HEK293 (cell line): ENCODE results near the gene SPON1.

Source experiments
- CTCF ChIA-PET: fragments of 350-600 bp; formaldehyde crosslinking; extraction: SDS; loops from one replicate; lab custom pipeline; 2021; ENCODE audit warnings: antibody characterized with exemption; lab: Yijun Ruan, JAX
- POLR2A ChIA-PET: fragments of 300-600 bp; formaldehyde crosslinking; extraction: SDS; loops from one replicate; lab custom pipeline; 2020; ENCODE audit warnings: antibody characterized with exemption, inconsistent platforms; lab: Yijun Ruan, JAX
- H3K27ac ChIP-seq: fragments of 200-500 bp; sonication (Bioruptor generic); 2 replicates; pipeline ENCODE4 v1.5.1; 2014; ENCODE audit warnings: low read depth, low read length, control low read depth, inconsistent platforms; ENCODE audit errors: extremely low read depth
- H3K36me3 ChIP-seq, 2 experiments: fragments of 200-500 bp in 1 of 2; sonication (Bioruptor generic) in 1 of 2; 1 replicate in 1 of 2; 2 replicates in 1 of 2; pipeline ENCODE4 v1.5.1; 2014 to 2017; ENCODE audit warnings: inconsistent platforms in 2 of 2, low read length in 2 of 2; ENCODE audit not compliant: control insufficient read depth in 2 of 2, insufficient read depth in 1 of 2
- H3K4me1 ChIP-seq: fragments of 200-500 bp; sonication (Bioruptor generic); 2 replicates; pipeline ENCODE4 v1.5.1; 2014; ENCODE audit warnings: mild to moderate bottlenecking, low read length, inconsistent platforms; ENCODE audit not compliant: control insufficient read depth, insufficient read depth
- H3K4me3 ChIP-seq: 2 replicates; pipeline ENCODE4 v1.5.1; 2011; ENCODE audit warnings: low read depth, mild to moderate bottlenecking, control low read depth, low read length, moderate library complexity
- H3K9me3 ChIP-seq: fragments of 200-500 bp; sonication (Bioruptor generic); 2 replicates; pipeline ENCODE4 v1.5.1; 2014; ENCODE audit warnings: low read depth, low read length, inconsistent platforms; ENCODE audit not compliant: control insufficient read depth, insufficient read depth
- KLF1 ChIP-seq: fragments of 450-650 bp; formaldehyde crosslinking; IDR thresholded peaks from 2 replicates; pipeline ENCODE4 v1.5.1; 2016; ENCODE audit warnings: missing biosample characterization, missing genetic modification characterization
- KLF9 ChIP-seq: fragments of 450-650 bp; formaldehyde crosslinking; IDR thresholded peaks from 2 replicates; pipeline ENCODE4 v1.5.1; 2016; ENCODE audit warnings: missing biosample characterization, missing genetic modification characterization, low read depth
- OVOL3 ChIP-seq: fragments of 450-650 bp; formaldehyde crosslinking; IDR thresholded peaks from 2 replicates; pipeline ENCODE4 v1.5.1; 2016; ENCODE audit warnings: missing biosample characterization, missing genetic modification characterization
- REPIN1 ChIP-seq: fragments of 450-650 bp; formaldehyde crosslinking; IDR thresholded peaks from 2 replicates; pipeline ENCODE4 v1.5.1; 2017; ENCODE audit warnings: missing biosample characterization, missing genetic modification characterization, low read depth
- ZBTB8A ChIP-seq: fragments of 450-650 bp; formaldehyde crosslinking; IDR thresholded peaks from 2 replicates; pipeline ENCODE4 v1.5.1; 2016; ENCODE audit warnings: missing biosample characterization, missing genetic modification characterization
- ZEB2 ChIP-seq: fragments of 450-650 bp; formaldehyde crosslinking; IDR thresholded peaks from 2 replicates; pipeline ENCODE4 v1.5.1; 2016; ENCODE audit warnings: missing biosample characterization, missing genetic modification characterization
- ZNF133 ChIP-seq: fragments of 450-650 bp; formaldehyde crosslinking; IDR thresholded peaks from 2 replicates; pipeline ENCODE4 v1.5.1; 2016; ENCODE audit warnings: missing biosample characterization, missing genetic modification characterization
- ZNF146 ChIP-seq: fragments of 450-650 bp; formaldehyde crosslinking; IDR thresholded peaks from 2 replicates; pipeline ENCODE4 v1.5.1; 2016; ENCODE audit warnings: missing biosample characterization, missing genetic modification characterization
- ZNF221 ChIP-seq: fragments of 450-650 bp; formaldehyde crosslinking; IDR thresholded peaks from 2 replicates; pipeline ENCODE4 v1.5.1; 2017; ENCODE audit warnings: missing biosample characterization, missing genetic modification characterization, borderline replicate concordance
- ZNF391 ChIP-seq: fragments of 450-650 bp; formaldehyde crosslinking; IDR thresholded peaks from 2 replicates; pipeline ENCODE4 v1.5.1; 2016; ENCODE audit warnings: low read depth, missing biosample characterization, missing genetic modification characterization, borderline replicate concordance
- ZNF571 ChIP-seq: fragments of 450-650 bp; formaldehyde crosslinking; IDR thresholded peaks from 2 replicates; pipeline ENCODE4 v1.5.0; 2017; ENCODE audit warnings: missing biosample characterization, missing genetic modification characterization
- ZNF629 ChIP-seq: fragments of 450-650 bp; formaldehyde crosslinking; IDR thresholded peaks from 2 replicates; pipeline ENCODE4 v1.5.1; 2017; ENCODE audit warnings: missing biosample characterization, missing genetic modification characterization
- ZNF747 ChIP-seq: fragments of 450-650 bp; formaldehyde crosslinking; IDR thresholded peaks from 2 replicates; pipeline ENCODE4 v1.5.1; 2016; ENCODE audit warnings: missing biosample characterization, missing genetic modification characterization
- TF ChIP-seq, protein P1 (sequence below): fragments of 450-650 bp; formaldehyde crosslinking; IDR thresholded peaks from 2 replicates; pipeline ENCODE4 v1.5.1; 2016; ENCODE audit warnings: missing biosample characterization, missing genetic modification characterization
- TF ChIP-seq, protein P2 (sequence below): fragments of 450-650 bp; formaldehyde crosslinking; IDR thresholded peaks from 2 replicates; pipeline ENCODE4 v1.5.1; 2016; ENCODE audit warnings: missing biosample characterization, missing genetic modification characterization, borderline replicate concordance
- TF ChIP-seq, protein P3 (sequence below): fragments of 450-650 bp; formaldehyde crosslinking; IDR thresholded peaks from 2 replicates; pipeline ENCODE4 v1.5.1; 2017; ENCODE audit warnings: missing biosample characterization, mild to moderate bottlenecking, missing genetic modification characterization, moderate library complexity
- TF ChIP-seq, protein P4 (sequence below): fragments of 450-650 bp; IDR thresholded peaks from 2 replicates; pipeline ENCODE4 v1.5.1; 2018; ENCODE audit warnings: missing biosample characterization, missing genetic modification characterization
- TF ChIP-seq, protein P5 (sequence below): fragments of 450-650 bp; formaldehyde crosslinking; IDR thresholded peaks from 2 replicates; pipeline ENCODE4 v1.5.1; 2016; ENCODE audit warnings: missing biosample characterization, missing genetic modification characterization
- TF ChIP-seq, protein P6 (sequence below): IDR thresholded peaks from 2 replicates; pipeline ENCODE4 v1.6.1; 2011; ENCODE audit warnings: mild to moderate bottlenecking, low read depth, low read length, borderline replicate concordance

The SPON1 gene

DNA sequence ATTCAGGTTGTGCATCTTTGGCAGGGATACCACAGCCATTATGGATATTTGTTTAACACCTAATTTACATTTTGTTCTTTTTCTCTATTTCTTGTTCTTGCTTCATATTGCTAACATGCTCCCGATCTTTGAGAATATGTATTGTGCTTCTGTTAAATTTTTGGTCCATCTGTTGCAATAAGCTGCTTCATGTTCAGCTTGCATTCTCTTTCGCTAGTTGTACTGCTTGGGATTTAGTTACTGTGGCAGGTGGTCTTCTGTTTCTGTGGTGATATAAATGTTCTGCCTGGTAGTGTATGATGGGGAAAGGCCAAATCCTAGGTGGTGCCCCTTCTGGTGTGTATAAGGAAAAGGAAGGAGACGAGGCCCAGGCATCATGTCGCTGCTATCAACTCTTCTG, 140.2 kb downstream of the SPON1 start:
- H3K9me3 ChIP-seq = no peaks in the 10 kb centered on the region
- H3K4me1 ChIP-seq = no peaks in the 10 kb centered on the region
- H3K36me3 ChIP-seq = no peaks in the 10 kb centered on the region
- CTCF ChIA-PET = no interaction called here
- H3K27ac ChIP-seq = no peak overlapping the region
- POLR2A ChIA-PET = no interaction called here
- TF ChIP-seq REPIN1 (tag by site-specific recombination) (no peak), KLF9 (tag by site-specific recombination) (no peak), ZNF133 (no peak), ZNF221 (no peak), KLF1 (tag by site-specific recombination) (no peak), ZNF391 (tag by site-specific recombination) (no peak), ZEB2 (tag by site-specific recombination) (no peak), ZNF629 (tag by site-specific recombination) (no peak), OVOL3 (tag by site-specific recombination) (no peak), ZBTB8A (tag by site-specific recombination) (no peak)
- TF ChIP-seq, protein P1, sequence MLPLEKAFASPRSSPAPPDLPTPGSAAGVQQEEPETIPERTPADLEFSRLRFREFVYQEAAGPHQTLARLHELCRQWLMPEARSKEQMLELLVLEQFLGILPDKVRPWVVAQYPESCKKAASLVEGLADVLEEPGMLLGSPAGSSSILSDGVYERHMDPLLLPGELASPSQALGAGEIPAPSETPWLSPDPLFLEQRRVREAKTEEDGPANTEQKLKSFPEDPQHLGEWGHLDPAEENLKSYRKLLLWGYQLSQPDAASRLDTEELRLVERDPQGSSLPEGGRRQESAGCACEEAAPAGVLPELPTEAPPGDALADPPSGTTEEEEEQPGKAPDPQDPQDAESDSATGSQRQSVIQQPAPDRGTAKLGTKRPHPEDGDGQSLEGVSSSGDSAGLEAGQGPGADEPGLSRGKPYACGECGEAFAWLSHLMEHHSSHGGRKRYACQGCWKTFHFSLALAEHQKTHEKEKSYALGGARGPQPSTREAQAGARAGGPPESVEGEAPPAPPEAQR (tag by site-specific recombination) = no peak
- TF ChIP-seq, protein P2, sequence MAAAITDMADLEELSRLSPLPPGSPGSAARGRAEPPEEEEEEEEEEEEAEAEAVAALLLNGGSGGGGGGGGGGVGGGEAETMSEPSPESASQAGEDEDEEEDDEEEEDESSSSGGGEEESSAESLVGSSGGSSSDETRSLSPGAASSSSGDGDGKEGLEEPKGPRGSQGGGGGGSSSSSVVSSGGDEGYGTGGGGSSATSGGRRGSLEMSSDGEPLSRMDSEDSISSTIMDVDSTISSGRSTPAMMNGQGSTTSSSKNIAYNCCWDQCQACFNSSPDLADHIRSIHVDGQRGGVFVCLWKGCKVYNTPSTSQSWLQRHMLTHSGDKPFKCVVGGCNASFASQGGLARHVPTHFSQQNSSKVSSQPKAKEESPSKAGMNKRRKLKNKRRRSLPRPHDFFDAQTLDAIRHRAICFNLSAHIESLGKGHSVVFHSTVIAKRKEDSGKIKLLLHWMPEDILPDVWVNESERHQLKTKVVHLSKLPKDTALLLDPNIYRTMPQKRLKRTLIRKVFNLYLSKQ (tag by site-specific recombination) = no peak
- TF ChIP-seq, protein P3, sequence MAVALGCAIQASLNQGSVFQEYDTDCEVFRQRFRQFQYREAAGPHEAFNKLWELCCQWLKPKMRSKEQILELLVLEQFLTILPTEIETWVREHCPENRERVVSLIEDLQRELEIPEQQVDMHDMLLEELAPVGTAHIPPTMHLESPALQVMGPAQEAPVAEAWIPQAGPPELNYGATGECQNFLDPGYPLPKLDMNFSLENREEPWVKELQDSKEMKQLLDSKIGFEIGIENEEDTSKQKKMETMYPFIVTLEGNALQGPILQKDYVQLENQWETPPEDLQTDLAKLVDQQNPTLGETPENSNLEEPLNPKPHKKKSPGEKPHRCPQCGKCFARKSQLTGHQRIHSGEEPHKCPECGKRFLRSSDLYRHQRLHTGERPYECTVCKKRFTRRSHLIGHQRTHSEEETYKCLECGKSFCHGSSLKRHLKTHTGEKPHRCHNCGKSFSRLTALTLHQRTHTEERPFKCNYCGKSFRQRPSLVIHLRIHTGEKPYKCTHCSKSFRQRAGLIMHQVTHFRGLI (tag by site-specific recombination) = no peak
- TF ChIP-seq, protein P4, sequence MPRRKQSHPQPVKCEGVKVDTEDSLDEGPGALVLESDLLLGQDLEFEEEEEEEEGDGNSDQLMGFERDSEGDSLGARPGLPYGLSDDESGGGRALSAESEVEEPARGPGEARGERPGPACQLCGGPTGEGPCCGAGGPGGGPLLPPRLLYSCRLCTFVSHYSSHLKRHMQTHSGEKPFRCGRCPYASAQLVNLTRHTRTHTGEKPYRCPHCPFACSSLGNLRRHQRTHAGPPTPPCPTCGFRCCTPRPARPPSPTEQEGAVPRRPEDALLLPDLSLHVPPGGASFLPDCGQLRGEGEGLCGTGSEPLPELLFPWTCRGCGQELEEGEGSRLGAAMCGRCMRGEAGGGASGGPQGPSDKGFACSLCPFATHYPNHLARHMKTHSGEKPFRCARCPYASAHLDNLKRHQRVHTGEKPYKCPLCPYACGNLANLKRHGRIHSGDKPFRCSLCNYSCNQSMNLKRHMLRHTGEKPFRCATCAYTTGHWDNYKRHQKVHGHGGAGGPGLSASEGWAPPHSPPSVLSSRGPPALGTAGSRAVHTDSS (tag by site-specific recombination) = no peak
- TF ChIP-seq, protein P5, sequence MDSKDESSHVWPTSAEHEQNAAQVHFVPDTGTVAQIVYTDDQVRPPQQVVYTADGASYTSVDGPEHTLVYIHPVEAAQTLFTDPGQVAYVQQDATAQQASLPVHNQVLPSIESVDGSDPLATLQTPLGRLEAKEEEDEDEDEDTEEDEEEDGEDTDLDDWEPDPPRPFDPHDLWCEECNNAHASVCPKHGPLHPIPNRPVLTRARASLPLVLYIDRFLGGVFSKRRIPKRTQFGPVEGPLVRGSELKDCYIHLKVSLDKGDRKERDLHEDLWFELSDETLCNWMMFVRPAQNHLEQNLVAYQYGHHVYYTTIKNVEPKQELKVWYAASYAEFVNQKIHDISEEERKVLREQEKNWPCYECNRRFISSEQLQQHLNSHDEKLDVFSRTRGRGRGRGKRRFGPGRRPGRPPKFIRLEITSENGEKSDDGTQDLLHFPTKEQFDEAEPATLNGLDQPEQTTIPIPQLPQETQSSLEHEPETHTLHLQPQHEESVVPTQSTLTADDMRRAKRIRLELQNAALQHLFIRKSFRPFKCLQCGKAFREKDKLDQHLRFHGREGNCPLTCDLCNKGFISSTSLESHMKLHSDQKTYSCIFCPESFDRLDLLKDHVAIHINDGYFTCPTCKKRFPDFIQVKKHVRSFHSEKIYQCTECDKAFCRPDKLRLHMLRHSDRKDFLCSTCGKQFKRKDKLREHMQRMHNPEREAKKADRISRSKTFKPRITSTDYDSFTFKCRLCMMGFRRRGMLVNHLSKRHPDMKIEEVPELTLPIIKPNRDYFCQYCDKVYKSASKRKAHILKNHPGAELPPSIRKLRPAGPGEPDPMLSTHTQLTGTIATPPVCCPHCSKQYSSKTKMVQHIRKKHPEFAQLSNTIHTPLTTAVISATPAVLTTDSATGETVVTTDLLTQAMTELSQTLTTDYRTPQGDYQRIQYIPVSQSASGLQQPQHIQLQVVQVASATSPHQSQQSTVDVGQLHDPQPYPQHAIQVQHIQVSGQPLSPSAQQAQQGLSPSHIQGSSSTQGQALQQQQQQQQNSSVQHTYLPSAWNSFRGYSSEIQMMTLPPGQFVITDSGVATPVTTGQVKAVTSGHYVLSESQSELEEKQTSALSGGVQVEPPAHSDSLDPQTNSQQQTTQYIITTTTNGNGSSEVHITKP (tag by site-specific recombination) = no peak
- no peak overlapping the region for H3K4me3 ChIP-seq

DNA sequence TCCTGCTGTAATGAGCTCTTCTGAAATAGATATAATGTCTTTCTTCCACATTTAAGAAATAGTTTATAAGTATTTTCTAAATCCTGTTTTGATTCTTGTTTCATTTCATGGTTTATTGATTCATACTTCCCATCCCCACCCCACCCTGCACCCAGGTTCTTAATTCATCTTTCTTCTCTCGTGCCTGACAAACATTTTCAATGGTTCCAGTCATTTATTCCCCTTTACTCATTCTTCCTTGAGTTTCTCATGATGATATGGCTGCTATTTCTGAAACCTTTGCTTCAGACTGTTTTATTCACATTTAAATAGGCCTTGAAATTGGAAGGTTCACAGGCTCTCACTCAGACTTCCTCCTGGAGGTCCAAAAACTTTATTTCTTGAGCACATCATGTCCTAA, 142.9 kb downstream of the SPON1 start:
- Histone ChIP-seq H3K36me3 (no peaks in the 10 kb centered on the region), H3K4me3 (no peak overlapping the region)
- no peak for TF ChIP-seq ZNF747 (tag by site-specific recombination)
- TF ChIP-seq ZBTB8A (tag by site-specific recombination) = no peak
- TF ChIP-seq ZNF571 (tag by site-specific recombination) = no peak
- TF ChIP-seq, protein P6, sequence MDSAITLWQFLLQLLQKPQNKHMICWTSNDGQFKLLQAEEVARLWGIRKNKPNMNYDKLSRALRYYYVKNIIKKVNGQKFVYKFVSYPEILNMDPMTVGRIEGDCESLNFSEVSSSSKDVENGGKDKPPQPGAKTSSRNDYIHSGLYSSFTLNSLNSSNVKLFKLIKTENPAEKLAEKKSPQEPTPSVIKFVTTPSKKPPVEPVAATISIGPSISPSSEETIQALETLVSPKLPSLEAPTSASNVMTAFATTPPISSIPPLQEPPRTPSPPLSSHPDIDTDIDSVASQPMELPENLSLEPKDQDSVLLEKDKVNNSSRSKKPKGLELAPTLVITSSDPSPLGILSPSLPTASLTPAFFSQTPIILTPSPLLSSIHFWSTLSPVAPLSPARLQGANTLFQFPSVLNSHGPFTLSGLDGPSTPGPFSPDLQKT = no peak
- TF ChIP-seq ZNF146 = no peak
- TF ChIP-seq, all 188 proteins: peak for 0
- H3K9me3 ChIP-seq = no peaks in the 10 kb centered on the region
- no peaks in the 10 kb centered on the region for H3K4me1 ChIP-seq
- ChIA-PET POLR2A (no interaction called here), CTCF (interaction anchor here (0.7 to 1.9 kb wide), 2 partner anchors 9 to 900 kb away, joined by 3 to 5 read pairs; no protein-coding TSS in a partner anchor)
- H3K27ac ChIP-seq = no peak overlapping the region
